CD4-positive, alpha-beta T cell treated with Interleukin-21 for 1 hour (primary cell): Measurements from ENCODE around the gene CRACR2A.

Experiments
- DNase-seq: peaks from one replicate; pipeline ENCODE4 v3.0.0-alpha.2; 2020

Gene CRACR2A

GRCh38 chr12:3614806-3615466 lies 138.0 kb downstream of the CRACR2A start:
- no peak for DNase-seq

- no peak for DNase-seq
These were observed 139.1 kb downstream of the CRACR2A start for GRCh38 chr12:3613641-3614395.

GRCh38 chr12:3611860-3612703 lies 140.8 kb downstream of the CRACR2A start:
- DNase-seq: no peak

GRCh38 chr12:3607821-3608220 lies 145.1 kb downstream of the CRACR2A start:
- DNase-seq: no peak

GRCh38 chr12:3607039-3607720 lies 145.7 kb downstream of the CRACR2A start:
- no peak for DNase-seq

GRCh38 chr12:3606128-3606527 lies 146.8 kb downstream of the CRACR2A start:
- DNase-seq: no peak

- DNase-seq: no peak
These were observed 147.2 kb downstream of the CRACR2A start for GRCh38 chr12:3605692-3606091.

GRCh38 chr12:3604748-3605586 lies 147.9 kb downstream of the CRACR2A start:
- DNase-seq: no peak

- DNase-seq: no peak
These were observed 148.6 kb downstream of the CRACR2A start for GRCh38 chr12:3604286-3604685.

- DNase-seq: no peak
These were observed 149.3 kb downstream of the CRACR2A start for GRCh38 chr12:3603576-3603975.

- DNase-seq: no peak
These were observed 150.4 kb downstream of the CRACR2A start for GRCh38 chr12:3602488-3602887.

- no peak for DNase-seq
These were observed 151.3 kb downstream of the CRACR2A start for GRCh38 chr12:3601461-3602150.

- no peak for DNase-seq
These were observed 152.0 kb downstream of the CRACR2A start for GRCh38 chr12:3600951-3601350.

GRCh38 chr12:3600039-3600720 lies 152.7 kb downstream of the CRACR2A start:
- DNase-seq: no peak

- DNase-seq: no peak
These were observed 153.7 kb downstream of the CRACR2A start for GRCh38 chr12:3598896-3599860.

- DNase-seq: no peak
These were observed 155.2 kb downstream of the CRACR2A start for GRCh38 chr12:3597526-3598210.

GRCh38 chr12:3596703-3597415 lies 156.1 kb downstream of the CRACR2A start:
- DNase-seq: no peak

GRCh38 chr12:3595721-3596120 lies 157.2 kb downstream of the CRACR2A start:
- DNase-seq: no peak
